GM18511 (cell line): Measurements from ENCODE around the gene ARID3A.
"Not testable (repeated sequence)": the region's sequence is repeated elsewhere in the genome, so short reads cannot be mapped to it uniquely, and the experiment has no call there.

Experiments
- ATAC-seq: cut with Tn5 transposase; IDR thresholded peaks from one replicate; pipeline ENCODE4 v1.9.1; 2021; ENCODE audit warnings: mild to moderate bottlenecking, moderate library complexity; ENCODE audit not compliant: unreplicated experiment

ARID3A gene

GRCh38 chr19:925526-926322 lies at the start of gene ARID3A:
ARID3A (plus strand) TSS chr19:926035; CDS start chr19:929529, 3,494 bp downstream.
- peak; percentile 63 for ATAC-seq

GRCh38 chr19:876089-876488 lies 49.7 kb upstream of the ARID3A start:
- ATAC-seq: no peak

- ATAC-seq: no peak
These were observed 49.0 kb upstream of the ARID3A start for GRCh38 chr19:876780-877314.

GRCh38 chr19:877992-878660 lies 47.7 kb upstream of the ARID3A start:
- not testable (repeated sequence) for ATAC-seq

- not testable (repeated sequence) for ATAC-seq
These were observed 46.9 kb upstream of the ARID3A start for GRCh38 chr19:878751-879561.

GRCh38 chr19:879711-880438 lies 46.0 kb upstream of the ARID3A start:
- no peak for ATAC-seq

- ATAC-seq: no peak
These were observed 44.3 kb upstream of the ARID3A start for GRCh38 chr19:881385-882071.

GRCh38 chr19:882871-883497 lies 42.9 kb upstream of the ARID3A start:
- no peak for ATAC-seq

GRCh38 chr19:883661-884211 lies 42.1 kb upstream of the ARID3A start:
- ATAC-seq: no peak

- ATAC-seq: no peak
These were observed 41.2 kb upstream of the ARID3A start for GRCh38 chr19:884420-885211.

- ATAC-seq: no peak
These were observed 40.2 kb upstream of the ARID3A start for GRCh38 chr19:885536-886224.

- ATAC-seq: no peak
These were observed 38.8 kb upstream of the ARID3A start for GRCh38 chr19:887072-887471.

- ATAC-seq: no peak
These were observed 38.2 kb upstream of the ARID3A start for GRCh38 chr19:887599-887998.

- ATAC-seq: no peak
These were observed 37.1 kb upstream of the ARID3A start for GRCh38 chr19:888581-889385.

GRCh38 chr19:889662-890295 lies 36.1 kb upstream of the ARID3A start:
- no peak for ATAC-seq

GRCh38 chr19:890831-891230 lies 35.0 kb upstream of the ARID3A start:
- no peak for ATAC-seq
